Astrocyte of the cerebellum (primary cell): Measurements from ENCODE around the gene MT1A.
A peak's percentile ranks its signal among the peaks of the same experiment; 100 is the strongest.

ENCODE experiments used
- DNase-seq: peaks from one replicate; pipeline ENCODE4 v3.0.0-alpha.2; 2011; ENCODE audit warnings: low read depth
- H3K4me3 ChIP-seq: 2 replicates; pipeline ENCODE4 v1.5.1; 2011; ENCODE audit warnings: mild to moderate bottlenecking, low read depth, low read length, moderate library complexity
- CTCF ChIP-seq: IDR thresholded peaks from 2 replicates; pipeline ENCODE4 v1.5.1; 2012; ENCODE audit warnings: low read length, low read depth, moderate library complexity, mild to moderate bottlenecking; ENCODE audit errors: missing control alignments
- in situ Hi-C: cut with HindIII; loops from 2 replicates; pipeline ENCODE4 v1.10.0; 2017; ENCODE audit warnings: low sequenced_read_pairs

Gene MT1A

GRCh38 chr16:56681939-56682702, 43.7 kb downstream of the MT1A start, which contains the start of gene MT1X:
TSS of gene MT1X (plus strand) at chr16:56682470. CDS start at chr16:56682541, 71 bp downstream.
- peak; percentile 38 for DNase-seq
- in situ Hi-C loops, result no loop called here
- TF ChIP-seq CTCF, result no peak
- H3K4me3 ChIP-seq, result peak within 1 kb of the TSS; percentile 45

- no peak for DNase-seq
- in situ Hi-C loops, result no loop called here
- H3K4me3 ChIP-seq, result peak overlapping the region; percentile 45
- TF ChIP-seq CTCF, result no peak
Measured at GRCh38 chr16:56682703-56683397, 44.4 kb downstream of the MT1A start.

- peak overlapping the region; percentile 45 for H3K4me3 ChIP-seq
- no peak for DNase-seq
Measured at GRCh38 chr16:56683424-56684172, 45.1 kb downstream of the MT1A start.

GRCh38 chr16:56684256-56684925, 45.9 kb downstream of the MT1A start:
- no peak for TF ChIP-seq CTCF
- H3K4me3 ChIP-seq, result no peak overlapping the region
- in situ Hi-C loops, result no loop called here
- DNase-seq, result no peak

More at GRCh38 chr16:56683424-56684172, 45.1 kb downstream of the MT1A start:
- in situ Hi-C loops, result no loop called here
- no peak for TF ChIP-seq CTCF

- H3K4me3 ChIP-seq, result no peak overlapping the region
- in situ Hi-C loops, result no loop called here
- no peak for DNase-seq
- no peak for TF ChIP-seq CTCF
Measured at GRCh38 chr16:56684926-56685590, 46.6 kb downstream of the MT1A start.

- H3K4me3 ChIP-seq, result no peak overlapping the region
- in situ Hi-C loops, result no loop called here
- DNase-seq, result no peak
- no peak for TF ChIP-seq CTCF
Measured at GRCh38 chr16:56686758-56687157, 48.3 kb downstream of the MT1A start.
